Ishikawa (cell line): ENCODE results near the gene RAP1GAP2.

Source experiments
- CEBPB ChIP-seq: IDR thresholded peaks from 2 replicates; pipeline ENCODE4 v1.6.1; 2012
- CREB1 ChIP-seq: IDR thresholded peaks from 2 replicates; pipeline ENCODE4 v1.6.1; 2012; ENCODE audit warnings: low read depth
- EGR1 ChIP-seq: IDR thresholded peaks from 2 replicates; pipeline ENCODE4 v1.6.1; 2012
- EP300 ChIP-seq: IDR thresholded peaks from 2 replicates; pipeline ENCODE4 v1.6.1; 2012; ENCODE audit warnings: borderline replicate concordance
- FOXM1 ChIP-seq: IDR thresholded peaks from 2 replicates; pipeline ENCODE4 v1.6.1; 2012; ENCODE audit warnings: low read depth, borderline replicate concordance
- NFIC ChIP-seq: IDR thresholded peaks from 2 replicates; pipeline ENCODE4 v1.6.1; 2012
- RAD21 ChIP-seq: IDR thresholded peaks from 2 replicates; pipeline ENCODE4 v1.6.1; 2012; ENCODE audit warnings: low read depth
- REST ChIP-seq: IDR thresholded peaks from 2 replicates; pipeline ENCODE4 v1.6.1; 2012; ENCODE audit warnings: low read depth, mild to moderate bottlenecking
- TAF1 ChIP-seq: IDR thresholded peaks from 2 replicates; pipeline ENCODE4 v1.6.1; 2012; ENCODE audit warnings: low read depth, mild to moderate bottlenecking
- TCF12 ChIP-seq: IDR thresholded peaks from 2 replicates; pipeline ENCODE4 v1.6.1; 2012; ENCODE audit warnings: low read depth
- TEAD4 ChIP-seq: IDR thresholded peaks from 2 replicates; pipeline ENCODE4 v1.6.1; 2012
- USF1 ChIP-seq: IDR thresholded peaks from 2 replicates; pipeline ENCODE4 v1.6.1; 2012
- YY1 ChIP-seq: IDR thresholded peaks from 2 replicates; pipeline ENCODE4 v1.6.1; 2012; ENCODE audit warnings: low read depth
- ZBTB7A ChIP-seq: IDR thresholded peaks from 2 replicates; pipeline ENCODE4 v1.6.1; 2012; ENCODE audit warnings: low read depth
- TF ChIP-seq, protein P1 (sequence below): IDR thresholded peaks from 2 replicates; pipeline ENCODE4 v1.6.1; 2012

The RAP1GAP2 gene

DNA sequence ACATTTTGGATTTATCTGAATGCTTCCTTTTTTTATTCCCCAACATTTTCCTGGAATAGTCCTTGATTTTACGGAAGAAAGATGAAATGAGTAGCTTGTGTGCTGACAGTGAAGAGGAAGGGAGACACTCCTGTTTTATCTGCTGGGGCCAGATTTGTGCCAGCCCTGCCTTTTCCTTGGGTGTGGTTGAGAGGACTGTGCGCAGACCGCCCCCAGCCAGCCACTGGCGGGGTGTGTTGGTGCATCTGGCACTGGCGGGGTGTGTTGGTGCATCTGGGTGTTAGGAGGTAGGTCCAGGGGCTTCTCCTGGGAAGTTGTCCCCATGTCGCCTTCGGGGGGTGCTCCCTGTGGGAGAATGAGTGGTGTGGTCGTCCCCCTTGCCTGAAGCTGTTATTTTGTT is 39.5 kb downstream of the RAP1GAP2 start:
- TF ChIP-seq NFIC: no peak
- no peak for TF ChIP-seq EGR1
- TF ChIP-seq REST: no peak
- no peak for TF ChIP-seq TEAD4
- no peak for TF ChIP-seq USF1
- TF ChIP-seq CREB1: no peak

DNA sequence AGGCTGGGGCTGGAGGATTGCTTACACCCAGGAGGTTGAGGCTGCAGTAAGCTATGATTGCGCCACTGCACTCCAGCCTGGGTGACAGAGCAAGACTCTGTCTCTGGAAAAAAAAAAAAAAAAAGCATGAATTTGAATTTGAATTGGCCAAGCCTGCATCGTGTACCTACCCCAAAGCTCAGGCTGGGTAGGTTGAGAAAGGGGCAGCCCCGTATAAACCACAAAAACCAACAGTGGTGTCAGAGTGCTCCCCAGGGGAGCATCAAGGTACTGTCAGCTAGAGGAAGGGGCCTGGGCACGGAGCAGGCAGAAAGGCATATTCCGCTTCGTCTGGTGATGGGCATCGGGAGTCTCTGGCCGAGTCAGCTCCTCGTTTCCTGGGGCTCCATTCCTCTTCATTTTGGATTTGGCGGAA is 40.9 kb downstream of the RAP1GAP2 start:
- no peak for TF ChIP-seq CEBPB
- TF ChIP-seq TEAD4: no peak
- no peak for TF ChIP-seq FOXM1
- no peak for TF ChIP-seq TCF12
- no peak for TF ChIP-seq USF1
- TF ChIP-seq, protein P1, sequence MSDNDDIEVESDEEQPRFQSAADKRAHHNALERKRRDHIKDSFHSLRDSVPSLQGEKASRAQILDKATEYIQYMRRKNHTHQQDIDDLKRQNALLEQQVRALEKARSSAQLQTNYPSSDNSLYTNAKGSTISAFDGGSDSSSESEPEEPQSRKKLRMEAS: no peak
- no peak for TF ChIP-seq REST
- TF ChIP-seq RAD21: no peak
- no peak for TF ChIP-seq EP300
- TF ChIP-seq ZBTB7A: no peak
- no peak for TF ChIP-seq YY1
- no peak for TF ChIP-seq NFIC
- TF ChIP-seq TAF1: no peak
- no peak for TF ChIP-seq CREB1
- TF ChIP-seq EGR1: no peak

GRCh38 chr17:2841606-2842005 is 45.4 kb downstream of the RAP1GAP2 start:
- TF ChIP-seq EGR1: no peak
- TF ChIP-seq RAD21: no peak
- no peak for TF ChIP-seq REST
- no peak for TF ChIP-seq YY1
- TF ChIP-seq TAF1: no peak
- TF ChIP-seq TEAD4: no peak
- TF ChIP-seq CEBPB: no peak
- TF ChIP-seq ZBTB7A: no peak
- no peak for TF ChIP-seq FOXM1
- no peak for TF ChIP-seq USF1
- no peak for TF ChIP-seq CREB1
- TF ChIP-seq, protein P1: no peak

- TF ChIP-seq TCF12: no peak
- no peak for TF ChIP-seq EGR1
- TF ChIP-seq TEAD4: no peak
- TF ChIP-seq REST: no peak
- TF ChIP-seq EP300: no peak
- TF ChIP-seq FOXM1: no peak
- TF ChIP-seq, protein P1: no peak
- no peak for TF ChIP-seq NFIC
- no peak for TF ChIP-seq CREB1
- no peak for TF ChIP-seq TAF1
- TF ChIP-seq YY1: no peak
- no peak for TF ChIP-seq USF1
- TF ChIP-seq CEBPB: no peak
- no peak for TF ChIP-seq RAD21
Measured at GRCh38 chr17:2842464-2842863, 46.2 kb downstream of the RAP1GAP2 start.
